Peyer's patch (tissue), 4 donors: Measurements from ENCODE around the gene GLTP. TPM values are rescaled to one million over a fixed set of nuclear protein-coding genes. Genes with fewer than 3 reads are reported as not detected.
"Not testable (repeated sequence)": the region's sequence is repeated elsewhere in the genome, so short reads cannot be mapped to it uniquely, and the experiment has no call there.

Experiments used
- DNase-seq, 3 donors: peaks; one replicate each; pipeline ENCODE4 v3.0.0-alpha.2; 2017 to 2019
- H3K27ac ChIP-seq, 4 donors: fragments of 200-600 bp; sonication (generic); one replicate each; pipeline ENCODE4 v1.5.1; 2016 to 2019
- H3K27me3 ChIP-seq, 2 donors: fragments of 200-600 bp; sonication (generic); one replicate each; pipeline ENCODE4 v1.5.1; 2019
- H3K36me3 ChIP-seq, 3 donors: fragments of 200-600 bp; sonication (generic); one replicate each; pipeline ENCODE4 v1.5.1; 2016 to 2019
- H3K4me1 ChIP-seq, 4 donors: fragments of 200-600 bp; sonication (generic); one replicate each; pipeline ENCODE4 v1.5.1; 2016 to 2019
- H3K4me3 ChIP-seq, 4 donors: fragments of 200-600 bp; sonication (generic); 1 replicate in 3 of 4; 2 replicates in 1 of 4; pipeline ENCODE4 v1.5.1; 2016 to 2019; ENCODE audit warnings: mild to moderate bottlenecking in 1 of 4
- H3K9me3 ChIP-seq, 4 donors: fragments of 200-600 bp; sonication (generic); one replicate each; pipeline ENCODE4 v1.5.1; 2016 to 2019; ENCODE audit warnings: mild to moderate bottlenecking in 1 of 4
- CTCF ChIP-seq, 6 experiments: fragments of 450-650 bp in 4 of 6; fragments of 200-600 bp in 2 of 6; sonication (generic) in 1 of 6; IDR thresholded peaks; one replicate each; pipeline ENCODE4 v1.5.1; 2017 to 2019; ENCODE audit warnings: antibody characterized with exemption in 6 of 6, mild to moderate bottlenecking in 3 of 6, moderate library complexity in 1 of 6
- POLR2A ChIP-seq, 2 donors: fragments of 450-650 bp; IDR thresholded peaks; one replicate each; pipeline ENCODE4 v1.5.1; 2017; ENCODE audit warnings: antibody characterized with exemption in 2 of 2, mild to moderate bottlenecking in 2 of 2, moderate library complexity in 2 of 2
- total RNA-seq, 4 donors: library from RNA; depleted of rRNA; stranded (reverse); fragments of >200 nt; gene quantifications; one replicate each; pipeline ENCODE4 v1.1.0, GENCODE V29; 2016

The GLTP gene
- total RNA-seq, 4 donors from 2014 or later: 27.2 to 149 (median 141) TPM

- no peaks in the 10 kb centered on the region for H3K27me3 ChIP-seq
- no peaks in the 10 kb centered on the region for H3K9me3 ChIP-seq
- TF ChIP-seq POLR2A (IDR thresholded peaks at IDR 0.05): no peak
- H3K4me3 ChIP-seq: no peak overlapping the region
- peak overlapping the region in 3 of 4 donors; percentile 51 to 74 (median 64) for H3K27ac ChIP-seq
- no peak for DNase-seq
- no peaks in the 10 kb centered on the region for H3K36me3 ChIP-seq
- peaks cover 0 to 54% (median 8%) of the 10 kb centered on the region in 4 donors for H3K4me1 ChIP-seq
Measured at GRCh38 chr12:109864916-109865315, 15.4 kb downstream of the GLTP start.

- no peak overlapping the region for H3K4me3 ChIP-seq
- peak in 1 of 3 donors; percentile 65 for DNase-seq
- no peaks in the 10 kb centered on the region for H3K9me3 ChIP-seq
- H3K27me3 ChIP-seq: no peaks in the 10 kb centered on the region
- H3K36me3 ChIP-seq: no peaks in the 10 kb centered on the region
- TF ChIP-seq POLR2A (IDR thresholded peaks at IDR 0.05) (no peak), CTCF (IDR thresholded peaks at IDR 0.05) (no peak)
- peaks cover 0 to 50% (median 8%) of the 10 kb centered on the region in 4 donors for H3K4me1 ChIP-seq
- H3K27ac ChIP-seq: peak overlapping the region in 3 of 4 donors; percentile 51 to 74 (median 64)
Measured at GRCh38 chr12:109863847-109864712, 16.3 kb downstream of the GLTP start.

- Histone ChIP-seq H3K27ac (peak overlapping the region in 1 of 4 donors; percentile 74), H3K36me3 (peaks cover 0 to 11% (median 0%) of the 10 kb centered on the region in 3 donors), H3K4me1 (peaks cover 0 to 44% (median 8%) of the 10 kb centered on the region in 4 donors)
- DNase-seq, H3K27me3 ChIP-seq, H3K9me3 ChIP-seq, H3K4me3 ChIP-seq: not testable (repeated sequence)
Measured at GRCh38 chr12:109862491-109862890, 17.9 kb downstream of the GLTP start.

- H3K36me3 ChIP-seq: peaks cover 0 to 17% (median 0%) of the 10 kb centered on the region in 3 donors
- H3K4me1 ChIP-seq: peaks cover 0 to 38% (median 8%) of the 10 kb centered on the region in 4 donors
- no peak overlapping the region for H3K4me3 ChIP-seq
- peak overlapping the region in 2 of 4 donors; percentile 62 to 74 for H3K27ac ChIP-seq
- H3K9me3 ChIP-seq: no peaks in the 10 kb centered on the region
- H3K27me3 ChIP-seq: no peaks in the 10 kb centered on the region
- TF ChIP-seq POLR2A (IDR thresholded peaks at IDR 0.05): no peak
- no peak for TF ChIP-seq CTCF (IDR thresholded peaks at IDR 0.05)
- peak in 2 of 3 donors; percentile 63 to 74 for DNase-seq
Measured at GRCh38 chr12:109861689-109862314, 18.5 kb downstream of the GLTP start.

GRCh38 chr12:109860977-109861376, 19.4 kb downstream of the GLTP start:
- Histone ChIP-seq H3K9me3 (no peaks in the 10 kb centered on the region), H3K4me1 (peaks cover 0 to 38% (median 8%) of the 10 kb centered on the region in 4 donors), H3K4me3 (no peak overlapping the region), H3K27ac (peak overlapping the region in 2 of 4 donors; percentile 62 to 74), H3K27me3 (no peaks in the 10 kb centered on the region), H3K36me3 (peaks cover 0 to 26% (median 0%) of the 10 kb centered on the region in 3 donors)
- no peak for DNase-seq
- TF ChIP-seq POLR2A (IDR thresholded peaks at IDR 0.05) (no peak), CTCF (IDR thresholded peaks at IDR 0.05) (no peak)

GRCh38 chr12:109858764-109859163, 21.6 kb downstream of the GLTP start:
- no peak for DNase-seq
- peak overlapping the region in 1 of 4 donors; percentile 37 for H3K27ac ChIP-seq
- no peak overlapping the region for H3K4me3 ChIP-seq
- TF ChIP-seq POLR2A (IDR thresholded peaks at IDR 0.05) (no peak), CTCF (IDR thresholded peaks at IDR 0.05) (no peak)
- peaks cover 0 to 22% (median 2%) of the 10 kb centered on the region in 4 donors for H3K4me1 ChIP-seq
- peaks cover 0 to 48% (median 0%) of the 10 kb centered on the region in 3 donors for H3K36me3 ChIP-seq
- no peaks in the 10 kb centered on the region for H3K27me3 ChIP-seq
- H3K9me3 ChIP-seq: no peaks in the 10 kb centered on the region
